Measurements from ENCODE around the gene CDON.

DNA sequence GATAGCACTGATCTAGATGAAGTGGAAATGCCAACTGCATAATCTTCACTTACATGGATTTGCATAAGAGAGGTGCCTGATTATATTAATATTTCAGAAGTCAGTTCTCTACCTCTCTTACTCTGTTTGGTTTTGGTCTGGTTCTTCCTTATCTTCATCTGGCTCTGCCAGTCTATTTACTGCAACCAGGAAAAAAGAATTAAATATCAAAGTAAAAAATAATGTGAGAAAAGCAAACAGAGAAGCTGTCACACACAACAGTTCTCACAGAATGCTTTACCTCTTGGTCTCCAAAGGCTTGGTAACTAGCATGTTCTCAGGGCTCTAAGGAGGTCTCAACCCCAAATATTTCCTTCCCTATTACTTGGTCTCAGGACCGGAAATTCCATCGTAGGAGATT, 110.1 kb downstream of the CDON start:
- TF ChIP-seq MYC (IDR thresholded peaks at IDR 0.05; ENCODE audit: low read depth, low read length) (no peak), MYC (CRISPR knock-in tag; IDR thresholded peaks at IDR 0.05; ENCODE audit: borderline replicate concordance, low read depth) (no peak), SRF (CRISPR knock-in tag; IDR thresholded peaks at IDR 0.05) (no peak)
